ENCODE data around the gene DPP4. TPM values are rescaled to one million over a fixed set of nuclear protein-coding genes. Genes with fewer than 3 reads are reported as not detected.
"Not testable (repeated sequence)": the region's sequence is repeated elsewhere in the genome, so short reads cannot be mapped to it uniquely, and the experiment has no call there.

DPP4 gene
- total and polyA plus RNA-seq, 8 donors: 28.0 to 105 (median 44.1) TPM

DNA sequence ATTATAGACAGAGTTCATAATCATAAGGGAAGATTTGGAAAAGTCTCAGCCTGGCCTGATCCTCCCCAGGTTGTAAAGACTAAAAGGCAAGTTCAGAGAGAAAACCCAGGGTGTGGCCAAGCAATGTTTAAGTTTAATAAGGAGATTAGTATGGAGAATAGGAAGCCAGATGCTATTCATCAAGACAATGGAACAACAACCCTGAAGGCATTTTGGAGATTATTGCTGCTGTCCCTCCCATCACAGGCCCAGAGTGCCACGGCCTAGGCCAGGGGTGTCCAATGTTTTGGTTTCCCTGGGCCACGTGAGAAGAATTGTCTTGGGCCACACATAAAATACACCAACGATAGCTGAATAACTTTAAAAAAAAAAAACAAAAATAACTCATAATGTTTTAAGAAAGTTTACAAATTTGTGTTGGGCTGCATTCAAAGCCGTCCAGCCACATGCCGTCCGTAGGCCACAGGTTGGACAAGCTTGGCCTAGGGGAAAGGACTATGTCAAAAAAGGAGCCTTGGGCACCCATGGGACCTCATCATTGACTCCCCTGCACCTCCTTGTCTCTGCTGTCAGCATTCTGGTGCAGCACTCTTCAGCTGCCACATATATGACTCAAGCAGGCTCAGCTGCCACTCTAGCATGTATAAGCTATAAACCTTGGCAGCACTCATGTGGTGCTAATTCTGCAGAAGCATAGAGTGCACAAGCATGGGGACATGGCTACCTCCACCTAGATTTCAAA lies 20.8 kb downstream of the DPP4 start:
- no peaks in the 10 kb centered on the region for H3K27me3 ChIP-seq
- no peak for ATAC-seq
- no peak overlapping the region for H3K4me3 ChIP-seq
- intact Hi-C loops (cut with DNase I): no loop called here
- H3K9me3 ChIP-seq: peaks cover 0 to 13% of the 10 kb centered on the region in 2 donors
- no peak for DNase-seq
- peaks cover 0 to 5% of the 10 kb centered on the region in 2 donors for H3K4me1 ChIP-seq
- no peaks in the 10 kb centered on the region for H3K36me3 ChIP-seq
- TF ChIP-seq, protein P1, sequence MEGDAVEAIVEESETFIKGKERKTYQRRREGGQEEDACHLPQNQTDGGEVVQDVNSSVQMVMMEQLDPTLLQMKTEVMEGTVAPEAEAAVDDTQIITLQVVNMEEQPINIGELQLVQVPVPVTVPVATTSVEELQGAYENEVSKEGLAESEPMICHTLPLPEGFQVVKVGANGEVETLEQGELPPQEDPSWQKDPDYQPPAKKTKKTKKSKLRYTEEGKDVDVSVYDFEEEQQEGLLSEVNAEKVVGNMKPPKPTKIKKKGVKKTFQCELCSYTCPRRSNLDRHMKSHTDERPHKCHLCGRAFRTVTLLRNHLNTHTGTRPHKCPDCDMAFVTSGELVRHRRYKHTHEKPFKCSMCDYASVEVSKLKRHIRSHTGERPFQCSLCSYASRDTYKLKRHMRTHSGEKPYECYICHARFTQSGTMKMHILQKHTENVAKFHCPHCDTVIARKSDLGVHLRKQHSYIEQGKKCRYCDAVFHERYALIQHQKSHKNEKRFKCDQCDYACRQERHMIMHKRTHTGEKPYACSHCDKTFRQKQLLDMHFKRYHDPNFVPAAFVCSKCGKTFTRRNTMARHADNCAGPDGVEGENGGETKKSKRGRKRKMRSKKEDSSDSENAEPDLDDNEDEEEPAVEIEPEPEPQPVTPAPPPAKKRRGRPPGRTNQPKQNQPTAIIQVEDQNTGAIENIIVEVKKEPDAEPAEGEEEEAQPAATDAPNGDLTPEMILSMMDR (IDR thresholded peaks at IDR 0.05): no peak
- no peak overlapping the region for H3K27ac ChIP-seq

DNA sequence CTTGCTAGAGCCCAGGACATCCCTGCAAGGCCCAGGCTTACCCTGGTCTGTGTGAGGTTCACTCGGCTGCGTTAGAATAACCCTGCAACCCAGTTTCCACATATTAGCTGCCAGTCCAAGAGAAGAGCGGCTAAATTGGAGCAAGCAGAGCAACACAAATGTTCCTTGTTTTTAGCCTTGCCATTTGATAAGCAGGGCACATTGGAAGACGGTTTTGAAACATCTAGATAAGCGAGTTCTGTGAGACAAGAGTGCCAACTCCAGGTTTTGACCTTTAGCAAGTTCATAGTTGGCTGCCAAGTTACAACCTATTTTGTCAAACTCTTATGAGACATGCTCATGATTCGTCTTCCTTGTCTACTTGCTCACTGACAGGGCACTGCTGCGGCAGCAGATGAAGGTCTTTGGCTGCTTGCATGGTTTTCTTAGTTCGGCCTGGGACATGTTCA lies 23.5 kb downstream of the DPP4 start:
- Histone ChIP-seq H3K4me1 (no peaks in the 10 kb centered on the region), H3K36me3 (no peaks in the 10 kb centered on the region), H3K27me3 (no peaks in the 10 kb centered on the region), H3K27ac (no peak overlapping the region), H3K9me3 (no peaks in the 10 kb centered on the region), H3K4me3 (no peak overlapping the region)
- intact Hi-C loops (cut with DNase I): no loop called here
- ATAC-seq: no peak
- DNase-seq: no peak
- TF ChIP-seq, protein P1 (IDR thresholded peaks at IDR 0.05): no peak

- H3K27ac ChIP-seq; H3K4me1 ChIP-seq; H3K27me3 ChIP-seq; DNase-seq; H3K36me3 ChIP-seq; intact Hi-C loops (cut with DNase I); H3K9me3 ChIP-seq; H3K4me3 ChIP-seq; ATAC-seq: not testable (repeated sequence)
Observed at GRCh38 chr2:162049089-162049488, 24.9 kb downstream of the DPP4 start.

GRCh38 chr2:162044586-162044985 lies 29.4 kb downstream of the DPP4 start:
- DNase-seq (no peak), ATAC-seq (no peak)
- intact Hi-C loops (cut with DNase I): no loop called here
- Histone ChIP-seq H3K36me3 (no peaks in the 10 kb centered on the region), H3K9me3 (no peaks in the 10 kb centered on the region), H3K4me3 (no peak overlapping the region), H3K4me1 (no peaks in the 10 kb centered on the region), H3K27ac (no peak overlapping the region), H3K27me3 (no peaks in the 10 kb centered on the region)
- TF ChIP-seq, protein P1 (IDR thresholded peaks at IDR 0.05): no peak

GRCh38 chr2:162043132-162043531 lies 30.9 kb downstream of the DPP4 start:
- Histone ChIP-seq H3K27ac (no peak overlapping the region), H3K36me3 (no peaks in the 10 kb centered on the region), H3K4me1 (no peaks in the 10 kb centered on the region), H3K9me3 (no peaks in the 10 kb centered on the region), H3K27me3 (no peaks in the 10 kb centered on the region), H3K4me3 (no peak overlapping the region)
- intact Hi-C loops (cut with DNase I): no loop called here
- ATAC-seq: no peak
- no peak for DNase-seq
- TF ChIP-seq, protein P1 (IDR thresholded peaks at IDR 0.05): no peak

GRCh38 chr2:162041485-162041884 lies 32.5 kb downstream of the DPP4 start:
- Histone ChIP-seq H3K27me3 (no peaks in the 10 kb centered on the region), H3K36me3 (no peaks in the 10 kb centered on the region), H3K4me3 (no peak overlapping the region), H3K27ac (no peak overlapping the region), H3K4me1 (no peaks in the 10 kb centered on the region), H3K9me3 (no peaks in the 10 kb centered on the region)
- intact Hi-C loops (cut with DNase I): no loop called here
- ATAC-seq (no peak), DNase-seq (no peak)
- TF ChIP-seq, protein P1 (IDR thresholded peaks at IDR 0.05): no peak

All from left lung (tissue), 10 donors.